ELF-1 (cell line): Measurements from ENCODE around the gene SPTLC3.
A peak's percentile ranks its signal among the peaks of the same experiment; 100 is the strongest.

Experiments
- DNase-seq: peaks from one replicate; pipeline ENCODE4 v3.0.0-alpha.2; 2016; ENCODE audit warnings: low read depth, low spot score

SPTLC3 gene

DNA sequence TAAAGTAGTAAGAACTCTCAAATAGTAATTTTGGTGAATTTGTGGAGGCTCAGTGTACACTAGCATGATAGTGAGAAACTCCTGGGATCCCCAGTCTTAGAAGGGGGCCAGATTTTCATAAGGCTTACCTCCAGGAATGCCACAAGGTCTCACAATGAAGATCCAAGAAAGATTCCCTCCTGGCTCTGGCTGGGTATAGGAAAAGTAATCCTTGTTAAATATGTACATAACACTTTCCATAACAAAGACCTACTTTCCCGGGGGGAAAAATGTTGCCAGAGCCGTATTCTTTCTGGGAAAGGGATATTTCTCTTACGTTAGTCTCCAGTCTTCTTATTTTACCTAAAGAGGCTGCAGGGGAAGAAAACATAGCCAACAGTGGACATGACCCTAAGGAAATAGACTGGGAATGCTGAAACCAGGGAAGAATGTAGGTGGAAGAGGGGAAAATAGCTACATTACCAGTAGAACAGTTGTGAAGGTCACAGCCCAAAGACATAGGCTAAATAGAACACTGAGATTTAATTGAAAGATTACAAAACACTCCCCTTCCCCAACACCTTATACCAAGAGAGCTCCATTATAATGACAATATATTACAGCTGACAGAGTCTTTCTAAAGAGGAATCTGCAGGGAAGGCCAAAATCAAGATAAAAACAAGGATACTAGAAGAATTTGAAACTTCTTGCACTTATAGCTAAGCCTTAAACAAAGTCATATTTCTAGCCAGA is 177.4 kb downstream of the SPTLC3 start:
- no peak for DNase-seq

DNA sequence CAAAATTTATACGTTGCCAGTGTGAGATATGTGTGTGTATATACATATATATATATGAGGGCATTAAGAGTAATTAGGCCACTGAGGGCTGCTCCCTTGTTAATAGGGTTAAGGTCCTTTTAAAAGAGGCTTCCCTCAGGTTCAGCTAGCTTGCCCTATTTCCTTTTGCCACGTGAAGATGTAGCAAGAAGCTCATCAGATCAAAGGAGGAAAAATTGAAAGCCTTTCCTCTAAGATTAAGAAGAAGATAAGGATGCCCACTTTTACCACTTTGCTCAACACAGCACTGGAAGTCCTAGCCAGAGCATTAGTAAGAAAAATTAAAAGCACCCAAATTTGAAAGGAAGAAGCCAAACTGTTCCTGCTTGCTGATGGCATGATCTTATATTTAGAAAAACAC is 179.1 kb downstream of the SPTLC3 start:
- DNase-seq, result no peak

DNA sequence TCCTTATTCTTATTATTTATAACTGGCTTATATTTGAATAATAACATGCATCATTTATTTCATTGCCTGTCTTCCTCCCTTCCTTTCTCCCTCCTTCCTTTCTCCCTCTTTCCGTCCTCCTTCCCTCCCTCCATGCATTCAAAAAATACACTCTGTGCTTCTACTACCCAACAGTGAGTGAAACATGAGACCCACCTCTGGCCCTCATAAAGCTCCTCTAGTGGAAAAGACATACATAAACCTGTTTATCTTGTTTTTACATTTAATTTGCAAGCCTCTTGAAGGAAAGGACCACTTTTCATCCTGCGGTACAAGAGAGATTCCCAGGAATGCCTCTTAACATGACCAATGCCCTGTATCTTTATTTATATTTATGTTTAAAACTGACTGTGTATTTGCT is 190.5 kb downstream of the SPTLC3 start:
- no peak for DNase-seq

DNA sequence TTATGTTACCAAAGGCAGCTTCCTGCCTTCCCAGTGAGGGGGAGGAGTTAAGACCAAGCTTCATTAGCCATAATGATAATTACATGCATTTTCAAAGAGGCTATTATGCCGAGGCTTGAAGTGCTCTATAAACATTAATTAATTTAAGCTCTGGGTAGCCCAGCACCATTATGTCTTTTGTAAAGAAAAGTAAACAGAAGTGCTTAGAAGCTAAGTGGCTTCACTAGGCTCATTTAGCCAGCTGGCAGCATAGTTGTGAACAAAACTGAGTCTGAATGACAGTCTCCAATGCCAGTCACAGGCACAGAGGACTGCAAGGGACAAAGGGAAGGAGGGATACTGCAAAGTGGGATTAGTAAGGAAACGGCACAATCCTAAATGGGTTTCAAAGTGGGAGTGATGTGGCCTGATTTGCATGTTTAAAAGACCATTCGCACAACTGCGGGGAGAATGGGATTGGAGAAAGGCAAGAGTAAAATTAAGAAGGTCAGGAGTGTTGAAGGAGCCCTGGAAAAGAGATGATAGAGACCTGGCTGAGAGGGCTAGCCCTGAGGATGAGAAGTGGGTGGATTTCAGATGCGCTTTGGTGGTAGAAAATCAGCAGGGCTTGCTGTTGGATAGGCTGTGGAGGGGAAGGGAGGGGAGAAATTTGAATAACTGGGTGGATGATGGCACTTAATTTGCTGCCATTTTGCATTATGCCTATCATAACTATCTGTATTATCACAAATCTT is 192.2 kb downstream of the SPTLC3 start:
- peak; percentile 7 for DNase-seq

DNA sequence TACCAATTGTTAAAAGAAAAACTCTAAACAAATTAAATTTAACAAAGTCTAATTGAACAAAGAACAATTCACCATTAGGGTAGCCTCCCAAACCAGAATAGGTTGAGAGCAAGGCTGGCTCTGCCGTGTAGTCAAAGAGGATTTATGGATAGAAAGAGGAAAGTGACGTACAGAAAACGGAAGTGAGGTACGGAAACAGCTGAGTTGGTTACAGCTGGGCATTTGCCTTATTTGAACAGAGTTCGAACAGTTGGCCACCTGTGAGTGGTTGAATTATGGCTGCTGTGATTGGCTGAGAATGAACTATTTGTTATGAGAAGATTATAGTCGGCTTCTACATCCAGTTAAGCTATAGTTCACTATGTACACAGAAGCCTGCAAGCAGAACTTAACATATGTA is 193.8 kb downstream of the SPTLC3 start:
- no peak for DNase-seq

DNA sequence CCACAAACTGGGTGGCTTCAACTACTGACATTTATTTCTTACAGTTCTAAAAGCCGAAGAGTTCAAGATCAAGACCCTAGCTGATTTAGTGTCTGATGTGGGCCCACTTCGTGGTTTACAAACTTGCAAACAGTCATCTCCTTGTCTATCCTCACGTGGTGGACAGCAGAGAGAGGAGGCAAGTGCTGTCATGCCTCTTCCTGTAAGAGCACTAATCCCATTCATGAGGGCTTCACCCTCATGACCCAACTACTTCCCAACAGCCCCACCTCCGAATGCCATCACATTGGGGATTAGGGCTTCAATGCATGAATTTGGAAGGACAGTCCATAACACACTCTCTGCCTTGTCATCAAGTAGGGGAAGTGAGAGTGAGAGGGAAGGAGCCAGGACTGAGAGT is 196.7 kb downstream of the SPTLC3 start:
- no peak for DNase-seq

DNA sequence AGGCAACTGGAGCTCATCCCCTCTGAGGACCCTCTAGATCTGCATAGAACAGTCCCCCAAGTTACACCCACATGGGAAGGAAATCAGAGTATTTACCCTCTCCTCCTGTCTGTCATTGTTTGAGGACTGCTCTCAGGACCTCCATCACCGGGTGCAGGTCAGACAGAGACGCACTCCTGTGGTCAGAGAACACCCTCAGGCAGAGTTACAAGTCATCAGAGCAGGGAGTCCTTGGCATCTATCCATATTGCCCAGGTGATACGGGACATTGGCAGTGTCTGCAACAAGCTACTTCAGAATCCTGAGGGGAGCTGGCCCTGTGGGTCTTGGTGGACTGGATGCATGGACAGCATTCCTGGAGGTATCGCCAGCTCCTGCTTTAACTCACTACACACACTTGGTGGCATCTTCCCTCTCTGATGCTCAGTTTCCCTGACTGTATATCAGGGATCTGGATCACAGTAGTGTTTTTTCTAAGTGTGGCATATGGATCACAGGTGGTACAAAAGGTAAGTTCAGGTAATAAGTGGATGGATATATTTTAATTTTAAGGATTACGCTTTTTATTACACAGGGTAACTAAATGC is 197.2 kb downstream of the SPTLC3 start:
- DNase-seq, result no peak

DNA sequence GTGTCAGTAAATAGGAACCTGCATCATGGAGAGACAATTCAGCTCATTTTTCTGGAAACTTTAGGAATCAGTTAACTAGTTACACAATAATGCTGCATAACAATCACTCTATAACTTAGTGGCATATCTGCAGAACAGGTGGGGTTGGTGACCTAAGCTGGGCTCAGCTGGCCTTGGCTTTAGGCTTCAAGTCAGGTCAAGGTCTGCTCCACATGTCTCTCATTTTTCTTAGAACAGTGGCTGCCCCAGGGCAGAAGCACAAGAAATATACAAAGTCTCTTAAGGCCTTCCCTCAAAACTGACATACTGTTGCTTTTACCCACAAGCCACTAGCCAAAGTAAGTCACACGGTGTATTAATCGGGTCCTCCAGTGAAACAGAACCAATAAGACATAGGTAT is 198.2 kb downstream of the SPTLC3 start:
- DNase-seq, result no peak

DNA sequence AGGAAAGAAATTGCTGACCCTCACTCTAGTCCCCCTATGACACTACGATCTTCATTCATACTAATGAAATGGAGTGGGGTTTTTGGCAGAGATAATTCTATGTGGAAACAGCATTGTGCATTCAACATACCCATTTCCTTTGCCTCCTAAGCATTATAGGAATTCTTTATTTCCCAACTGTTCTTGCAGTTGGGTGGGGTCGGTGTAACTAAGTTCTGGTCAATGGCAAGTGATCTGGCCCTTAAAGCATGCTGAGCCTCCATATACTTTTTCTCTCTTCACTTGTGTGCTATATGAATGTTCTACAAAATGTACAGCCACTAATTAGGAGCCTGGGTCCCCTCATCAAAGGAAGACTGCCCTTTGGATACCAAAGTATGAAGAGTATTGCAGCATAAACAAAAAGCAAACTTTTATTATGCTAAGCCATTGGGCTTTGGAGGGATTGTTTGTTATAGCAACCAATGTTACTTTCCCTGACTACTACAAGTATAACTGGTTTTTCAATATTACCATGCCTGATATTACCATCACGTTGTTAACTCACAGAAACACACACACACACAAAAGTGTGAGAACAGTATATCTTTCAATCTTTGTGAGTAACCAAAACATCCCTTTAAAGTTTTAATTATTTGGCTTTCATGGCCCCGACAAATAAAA is 203.3 kb downstream of the SPTLC3 start:
- no peak for DNase-seq

DNA sequence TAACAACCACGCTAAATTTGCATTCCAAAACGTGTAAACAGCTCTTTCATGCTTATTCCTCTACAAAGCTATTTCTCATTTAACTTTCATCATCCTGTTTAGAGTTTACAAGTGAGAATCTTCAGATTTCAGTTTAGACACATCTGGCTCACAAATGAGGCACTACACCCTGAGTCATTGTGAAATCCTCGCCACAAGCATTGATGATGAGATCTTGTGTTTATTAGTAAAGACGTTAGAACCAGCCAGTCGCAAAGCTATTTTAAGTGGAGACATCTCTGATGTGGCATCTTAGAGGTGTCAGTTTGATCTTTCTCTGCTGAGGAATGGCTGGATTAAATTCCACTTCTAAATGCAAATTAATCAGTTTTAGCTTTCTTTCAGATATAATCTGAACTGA is 204.0 kb downstream of the SPTLC3 start:
- no peak for DNase-seq

DNA sequence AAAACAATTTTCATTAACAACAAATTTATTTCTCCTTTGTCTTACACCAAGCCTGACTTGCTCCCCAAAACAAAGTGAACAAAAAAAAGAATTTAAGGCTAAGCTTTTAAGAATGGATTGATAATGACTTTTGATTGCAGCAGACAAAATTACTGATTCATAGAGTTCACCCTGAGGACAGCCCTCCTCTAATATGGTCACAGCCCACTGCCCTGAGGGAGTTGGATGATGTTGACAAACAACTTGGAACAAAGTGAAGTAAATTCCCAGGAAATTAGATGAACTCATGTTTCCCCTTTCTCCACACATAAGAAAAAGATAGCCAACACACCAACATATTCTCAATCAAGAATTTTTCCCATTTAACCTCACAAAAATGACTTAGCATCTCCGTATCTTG is 204.6 kb downstream of the SPTLC3 start:
- DNase-seq, result no peak

DNA sequence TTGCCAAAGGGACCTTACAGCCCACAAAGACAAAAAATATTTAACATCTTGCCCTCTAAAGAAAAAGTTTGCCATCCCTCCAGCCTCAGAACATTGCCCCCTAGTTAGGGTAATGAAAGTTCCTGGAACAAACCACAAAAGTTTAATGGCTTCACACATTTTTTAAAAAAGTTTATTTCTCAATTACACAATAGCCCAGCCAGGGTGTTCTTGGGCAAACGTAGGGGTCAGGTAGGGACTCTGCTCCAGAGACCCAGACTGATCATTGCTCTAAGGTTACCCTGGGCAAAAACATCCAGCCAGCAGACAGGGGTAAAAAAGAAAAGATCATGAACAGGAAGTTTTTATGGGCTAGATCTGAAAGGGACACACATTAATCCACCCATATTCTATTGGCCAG is 207.8 kb downstream of the SPTLC3 start:
- DNase-seq, result no peak
